Heart right ventricle (tissue), 16 donors: ENCODE results near the gene NALF2. TPM values are rescaled to one million over a fixed set of nuclear protein-coding genes. Genes with fewer than 3 reads are reported as not detected.

Source experiments
- ATAC-seq, 8 donors: fragments of 200-7000 bp; cut with Tn5 transposase; one replicate each; pipeline ENCODE4 v1.9.1; 2020; ENCODE audit warnings: mild to moderate bottlenecking in 8 of 8, moderate library complexity in 8 of 8, moderate number of reproducible peaks in 1 of 8
- DNase-seq, 2 donors: peaks; one replicate each; pipeline ENCODE4 v3.0.0-alpha.2; 2020
- H3K27ac ChIP-seq, 10 donors: fragments of 200-600 bp; sonication (generic) in 2 of 10; one replicate each; pipeline versions ENCODE4 v1.5.0 to v1.8.0; 2020 to 2022; ENCODE audit warnings: mild to moderate bottlenecking in 3 of 10
- H3K27me3 ChIP-seq, 7 donors: fragments of 200-600 bp; one replicate each; pipeline ENCODE4 v1.8.0; 2021 to 2022; ENCODE audit warnings: mild to moderate bottlenecking in 2 of 7
- H3K36me3 ChIP-seq, 9 donors: fragments of 200-600 bp; sonication (generic) in 1 of 9; one replicate each; pipeline versions ENCODE4 v1.5.0 to v1.8.0; 2020 to 2022; ENCODE audit warnings: mild to moderate bottlenecking in 2 of 9
- H3K4me1 ChIP-seq, 9 donors: fragments of 200-600 bp; sonication (generic) in 1 of 9; one replicate each; pipeline versions ENCODE4 v1.5.0 to v1.8.0; 2020 to 2022; ENCODE audit warnings: mild to moderate bottlenecking in 4 of 9
- H3K4me3 ChIP-seq, 10 donors: fragments of 200-600 bp; sonication (generic) in 2 of 10; one replicate each; pipeline versions ENCODE4 v1.5.0 to v1.8.0; 2020 to 2022; ENCODE audit warnings: mild to moderate bottlenecking in 7 of 10, moderate library complexity in 2 of 10
- H3K9me3 ChIP-seq, 11 donors: fragments of 200-600 bp in 10 of 11; sonication (generic) in 2 of 11; one replicate each; pipeline versions ENCODE4 v1.5.0 to v1.8.0; 2013 to 2022; ENCODE audit warnings: mild to moderate bottlenecking in 2 of 11, control low read depth in 1 of 11, moderate library complexity in 1 of 11
- WGBS, 2 donors: extraction: QIAGEN DNeasy Blood & Tissue Kit; methylation state at CpG; one replicate each; pipeline ENCODE4 v1.1.7; 2013; ENCODE audit warnings: inconsistent platforms in 1 of 2; 5-methylcytosine and 5-hydroxymethylcytosine counted together
- intact Hi-C, 10 donors: fragments of 100-400 bp; cut with DNase I; formaldehyde crosslinking; loops; one replicate each; pipeline versions ENCODE4 v1.11.1 to v1.14.2; 2022
- polyA plus RNA-seq, 2 donors: library from polyadenylated mRNA; stranded (reverse); fragments of 200-250 nt; gene quantifications; one replicate each; pipeline ENCODE4 v1.2.3, GENCODE V29; 2013
- total RNA-seq, 10 donors: library from RNA; stranded (reverse); fragmentation: NEBNext Ultra II Directional in 3 of 10; extraction: Animal tissue kit (Norgen Biotek cat#: 25700) in 3 of 10; gene quantifications; one replicate each; pipeline versions ENCODE4 v1.2.1 to v1.2.4, GENCODE V29; 2021 to 2023
- TF ChIP-seq, protein P1 (sequence below), 9 donors: fragments of 200-600 bp; sonication (generic) in 2 of 9; IDR thresholded peaks; one replicate each; pipeline versions ENCODE4 v1.5.0 to v1.8.0; 2021 to 2022; ENCODE audit warnings: antibody characterized with exemption in 9 of 9, mild to moderate bottlenecking in 5 of 9, moderate library complexity in 1 of 9
- donor health status: Arrhythmogenic right ventricular cardiomyopathy.
- donor health status: ischemic (EF 13 %, LVEDD 7.1; RV severe dilation, severe dysfunction).
- donor health status: healthy with polysubstance abuse.
- donor health status: DM: no; HTN: yes; CAD: no.
- donor health status: DM: no; HTN: no; CAD: no.
- donor health status: ischemic (EF 25% LVEDD 6.9; RV normal size, moderate dysfunction).
- donor health status: ischemic (EF 25% LVEDD 5.7; RV mildly dilated, moderate dysfunction).
- donor health status: healthy.
- donor health status: DM: yes; HTN: yes; CAD: no.
- donor health status: Ischemic cardiomyopathy.
- donor health status: ischemic (EF 35%, LVEDD 5.7; RV mildly dilated, moderate dysfunction).
- donor health status: nonischemic (EF 11% LVEDD 7.7; RV severe dilation, severe dysfunction).
- donor health status: DM: yes; HTN: yes; CAD: no.
- donor health status: PGD.
- donor health status: ischemic (EF 29% LVEDD 5.4; RV normal size, mild dysfunction).
- donor health status: nonischemic (EF 23%, LVEDD 6.1; RV moderate dilation, normal function).

The NALF2 gene
- total and polyA plus RNA-seq, 12 donors, result 0.39 to 37.6 (median 11.7) TPM

DNA sequence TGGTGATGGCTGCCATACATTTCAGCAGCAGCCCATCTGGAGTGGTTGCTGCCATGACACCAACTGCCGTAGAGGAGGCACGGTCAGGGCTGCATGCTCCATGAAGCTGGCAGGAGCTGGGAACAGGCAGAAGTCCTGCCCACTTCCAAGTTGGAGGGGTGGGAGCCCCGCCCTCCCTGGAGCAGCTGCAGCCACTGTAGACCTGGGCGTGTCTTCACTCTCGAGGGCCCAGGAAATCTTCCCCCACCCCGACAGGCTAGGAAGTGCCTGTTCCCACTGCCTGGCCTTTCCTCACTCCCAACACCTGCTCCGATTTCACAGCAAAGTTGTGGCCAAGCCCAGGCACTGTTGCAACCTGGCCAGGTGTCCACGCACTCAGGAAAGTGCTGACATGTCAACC is 42.3 kb downstream of the NALF2 start:
- Histone ChIP-seq H3K9me3 (peaks cover 0 to 13% (median 0%) of the 10 kb centered on the region in 11 donors), H3K27ac (no peak overlapping the region), H3K36me3 (no peaks in the 10 kb centered on the region), H3K27me3 (peaks cover 0 to 23% (median 0%) of the 10 kb centered on the region in 7 donors), H3K4me1 (no peaks in the 10 kb centered on the region), H3K4me3 (no peak overlapping the region)
- 89% methylated on average over 8 of the region's 8 CpGs for WGBS, 2 donors
- DNase-seq (no peak), ATAC-seq (no peak)
- intact Hi-C loops, result no loop called here
- TF ChIP-seq, protein P1, sequence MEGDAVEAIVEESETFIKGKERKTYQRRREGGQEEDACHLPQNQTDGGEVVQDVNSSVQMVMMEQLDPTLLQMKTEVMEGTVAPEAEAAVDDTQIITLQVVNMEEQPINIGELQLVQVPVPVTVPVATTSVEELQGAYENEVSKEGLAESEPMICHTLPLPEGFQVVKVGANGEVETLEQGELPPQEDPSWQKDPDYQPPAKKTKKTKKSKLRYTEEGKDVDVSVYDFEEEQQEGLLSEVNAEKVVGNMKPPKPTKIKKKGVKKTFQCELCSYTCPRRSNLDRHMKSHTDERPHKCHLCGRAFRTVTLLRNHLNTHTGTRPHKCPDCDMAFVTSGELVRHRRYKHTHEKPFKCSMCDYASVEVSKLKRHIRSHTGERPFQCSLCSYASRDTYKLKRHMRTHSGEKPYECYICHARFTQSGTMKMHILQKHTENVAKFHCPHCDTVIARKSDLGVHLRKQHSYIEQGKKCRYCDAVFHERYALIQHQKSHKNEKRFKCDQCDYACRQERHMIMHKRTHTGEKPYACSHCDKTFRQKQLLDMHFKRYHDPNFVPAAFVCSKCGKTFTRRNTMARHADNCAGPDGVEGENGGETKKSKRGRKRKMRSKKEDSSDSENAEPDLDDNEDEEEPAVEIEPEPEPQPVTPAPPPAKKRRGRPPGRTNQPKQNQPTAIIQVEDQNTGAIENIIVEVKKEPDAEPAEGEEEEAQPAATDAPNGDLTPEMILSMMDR (IDR thresholded peaks at IDR 0.05), result no peak

DNA sequence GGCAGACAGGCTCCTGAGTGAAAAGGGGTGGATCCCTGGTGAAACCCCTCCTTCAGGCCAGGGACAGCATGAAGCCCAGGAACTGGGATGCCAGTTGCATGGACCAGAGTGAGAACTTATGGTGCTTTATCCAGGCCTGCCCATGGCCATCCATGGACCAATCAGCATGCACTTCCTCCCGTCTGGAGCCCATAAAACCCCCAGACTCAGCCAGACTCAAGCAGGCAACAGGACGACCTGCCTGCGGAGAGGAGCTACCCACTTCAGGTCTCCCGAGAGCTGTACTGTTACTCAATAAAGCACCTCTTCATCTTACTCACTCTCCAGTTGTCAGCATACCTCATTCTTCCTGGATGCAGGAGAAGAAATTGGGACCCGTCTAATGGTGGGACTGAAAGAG is 42.9 kb downstream of the NALF2 start:
- TF ChIP-seq, protein P1 (IDR thresholded peaks at IDR 0.05), result no peak
- Histone ChIP-seq H3K27me3 (peaks cover 0 to 24% (median 0%) of the 10 kb centered on the region in 7 donors), H3K9me3 (peaks cover 0 to 13% (median 0%) of the 10 kb centered on the region in 11 donors), H3K4me3 (no peak overlapping the region), H3K27ac (no peak overlapping the region), H3K4me1 (no peaks in the 10 kb centered on the region), H3K36me3 (no peaks in the 10 kb centered on the region)
- intact Hi-C loops, result no loop called here
- 94 to 95% methylated on average over 5 of the region's 5 CpGs for WGBS, 2 donors
- no peak for DNase-seq
- ATAC-seq, result no peak

DNA sequence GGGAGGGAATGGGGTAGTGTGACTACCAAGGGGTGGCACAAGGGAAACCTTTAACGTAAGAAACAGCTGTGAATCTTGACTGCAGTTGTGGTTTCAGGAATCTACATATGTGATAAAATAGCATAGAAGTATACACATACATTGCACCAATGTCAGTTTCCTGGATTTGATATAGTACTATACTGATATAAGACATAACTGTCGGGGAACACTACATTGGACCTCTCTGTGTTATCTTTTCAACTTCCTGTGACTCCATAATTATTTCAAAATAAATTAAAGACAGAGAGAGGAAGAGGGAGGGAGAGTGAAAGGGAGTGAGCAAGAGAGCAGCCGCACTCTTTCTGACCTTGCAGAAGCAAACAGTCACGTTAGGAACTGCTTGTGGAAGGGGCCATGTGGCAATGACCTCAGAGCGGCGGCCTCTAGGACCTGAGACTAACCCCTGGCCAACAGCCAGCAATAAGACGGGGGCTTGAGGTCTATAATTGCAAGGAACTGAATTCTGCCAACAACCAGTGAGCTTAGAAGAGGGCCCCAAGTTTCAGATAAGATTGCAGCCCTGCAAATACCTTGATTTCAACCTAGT is 47.4 kb downstream of the NALF2 start:
- H3K4me3 ChIP-seq, result no peak overlapping the region
- 51% methylated on average over 7 of the region's 7 CpGs for WGBS, 2 donors
- peaks cover 0 to 4% (median 0%) of the 10 kb centered on the region in 7 donors for H3K27me3 ChIP-seq
- H3K9me3 ChIP-seq, result peaks cover 0 to 12% (median 0%) of the 10 kb centered on the region in 11 donors
- no peak overlapping the region for H3K27ac ChIP-seq
- no peaks in the 10 kb centered on the region for H3K4me1 ChIP-seq
- TF ChIP-seq, protein P1 (IDR thresholded peaks at IDR 0.05), result no peak
- H3K36me3 ChIP-seq, result no peaks in the 10 kb centered on the region
- DNase-seq (no peak), ATAC-seq (no peak)
- intact Hi-C loops, result no loop called here

DNA sequence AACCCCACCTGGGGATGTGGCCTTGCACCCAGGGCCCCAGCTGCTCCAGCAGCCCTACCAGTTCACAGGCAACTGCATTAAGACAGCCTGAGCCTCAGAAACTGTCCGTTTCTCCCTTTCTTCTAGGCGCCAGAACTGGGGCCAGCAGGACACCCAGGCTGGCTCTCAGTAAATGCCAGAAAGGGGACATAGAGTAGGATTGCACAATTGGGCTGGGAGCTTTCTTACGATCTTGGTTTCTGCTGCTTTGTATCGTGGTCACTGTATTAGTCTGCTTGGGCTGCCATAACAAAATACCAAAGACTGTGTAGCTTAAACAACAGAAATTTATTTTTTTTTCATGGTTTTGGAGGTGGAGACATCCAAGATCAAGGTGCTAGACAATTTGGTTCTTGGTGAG is 48.4 kb downstream of the NALF2 start:
- TF ChIP-seq, protein P1 (IDR thresholded peaks at IDR 0.05), result no peak
- H3K27ac ChIP-seq, result no peak overlapping the region
- peaks cover 0 to 2% (median 0%) of the 10 kb centered on the region in 11 donors for H3K9me3 ChIP-seq
- 81 to 82% methylated on average over 4 of the region's 4 CpGs for WGBS, 2 donors
- H3K36me3 ChIP-seq, result no peaks in the 10 kb centered on the region
- ATAC-seq (no peak), DNase-seq (no peak)
- intact Hi-C loops, result no loop called here
- H3K27me3 ChIP-seq, result peaks cover 0 to 4% (median 0%) of the 10 kb centered on the region in 7 donors
- no peak overlapping the region for H3K4me3 ChIP-seq
- H3K4me1 ChIP-seq, result no peaks in the 10 kb centered on the region

Other genes starting within 250 kb of the NALF2 start
- 1 to 10 TPM; 4.2 to 9.4 (median 5.4) TPM for gene EDA, start 111.8 kb downstream of the NALF2 start, total RNA-seq
- gene EDA, start 111.8 kb downstream of the NALF2 start, polyA plus RNA-seq, result 1 to 10 TPM; 2.3 to 3.1 TPM